GM21423 (cell line): ENCODE results near the gene CALCA.

Experiments used
- ATAC-seq: cut with Tn5 transposase; IDR thresholded peaks from one replicate; pipeline ENCODE4 v1.9.1; 2021; ENCODE audit warnings: mild to moderate bottlenecking, moderate library complexity; ENCODE audit not compliant: unreplicated experiment

CALCA gene

DNA sequence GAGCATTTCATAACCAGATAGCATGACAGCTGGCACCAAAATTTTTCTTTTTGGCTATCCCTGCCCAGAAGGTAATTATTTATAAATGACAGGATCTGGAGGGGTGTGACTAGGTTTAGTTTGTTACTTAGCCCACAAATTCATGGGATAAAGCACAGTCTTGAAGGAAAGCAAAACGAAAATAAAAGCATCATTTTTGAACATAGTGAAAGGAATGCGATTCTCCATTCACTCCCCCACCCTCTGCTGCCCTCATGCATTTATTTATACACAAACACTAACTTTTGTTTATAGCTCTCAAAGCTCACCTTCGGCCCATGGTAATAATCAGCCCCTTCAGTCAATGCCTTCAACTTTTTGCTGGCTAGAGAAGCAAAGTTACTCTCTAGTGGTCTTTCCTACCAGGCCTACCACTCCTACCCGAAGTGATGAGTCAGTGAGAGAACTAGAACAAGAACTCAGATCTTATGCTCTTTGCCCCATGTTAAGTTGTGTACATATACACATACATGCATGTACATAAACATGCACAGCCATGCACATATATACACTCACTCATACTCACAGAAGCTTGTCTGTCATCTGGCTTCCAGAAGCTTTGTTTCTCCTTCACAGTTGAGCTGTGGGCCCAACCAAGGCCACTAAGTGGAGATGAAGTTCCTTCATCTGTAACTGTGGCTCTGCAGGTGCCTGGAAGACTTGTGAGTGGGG, 22.6 kb downstream of the CALCA start:
- ATAC-seq = no peak

DNA sequence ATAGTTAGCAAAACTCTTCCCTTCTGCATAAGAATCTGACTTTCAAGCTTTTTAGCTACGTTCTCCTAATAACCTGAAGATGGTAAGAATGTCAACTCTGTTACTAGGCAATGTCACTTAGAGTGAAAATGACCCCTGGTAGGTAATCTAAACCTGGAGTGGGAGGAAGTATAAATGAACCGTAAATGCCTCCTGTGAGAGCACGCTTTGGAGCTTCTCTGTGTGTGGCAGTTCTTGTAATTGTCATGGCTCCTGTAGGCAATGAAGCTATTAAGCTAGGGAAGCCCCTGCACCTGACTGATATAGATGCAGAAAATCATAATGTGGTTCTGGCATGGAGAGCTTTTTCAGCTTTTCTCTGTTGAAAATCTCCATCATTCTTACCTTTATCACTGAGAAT, 29.4 kb downstream of the CALCA start:
- no peak for ATAC-seq

DNA sequence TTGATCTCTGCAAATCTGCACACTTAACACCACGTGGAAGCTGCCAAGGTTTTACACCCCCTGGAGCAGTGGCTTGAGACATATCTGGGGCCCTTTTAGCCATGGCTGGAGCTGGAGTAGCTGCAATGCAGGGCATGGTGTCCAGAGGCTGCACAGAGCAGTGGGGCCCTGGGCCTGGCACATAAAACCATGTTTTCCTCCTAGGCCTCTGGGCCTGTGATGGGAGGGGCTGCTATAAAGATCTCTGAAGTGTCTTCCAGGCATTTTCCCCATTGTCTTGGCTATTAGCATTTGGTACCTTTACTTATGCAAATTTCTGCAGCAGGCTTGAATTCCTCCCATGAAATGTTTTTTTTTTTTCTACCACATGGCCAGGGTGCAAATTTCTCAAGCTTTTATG, 33.2 kb downstream of the CALCA start:
- no peak for ATAC-seq

DNA sequence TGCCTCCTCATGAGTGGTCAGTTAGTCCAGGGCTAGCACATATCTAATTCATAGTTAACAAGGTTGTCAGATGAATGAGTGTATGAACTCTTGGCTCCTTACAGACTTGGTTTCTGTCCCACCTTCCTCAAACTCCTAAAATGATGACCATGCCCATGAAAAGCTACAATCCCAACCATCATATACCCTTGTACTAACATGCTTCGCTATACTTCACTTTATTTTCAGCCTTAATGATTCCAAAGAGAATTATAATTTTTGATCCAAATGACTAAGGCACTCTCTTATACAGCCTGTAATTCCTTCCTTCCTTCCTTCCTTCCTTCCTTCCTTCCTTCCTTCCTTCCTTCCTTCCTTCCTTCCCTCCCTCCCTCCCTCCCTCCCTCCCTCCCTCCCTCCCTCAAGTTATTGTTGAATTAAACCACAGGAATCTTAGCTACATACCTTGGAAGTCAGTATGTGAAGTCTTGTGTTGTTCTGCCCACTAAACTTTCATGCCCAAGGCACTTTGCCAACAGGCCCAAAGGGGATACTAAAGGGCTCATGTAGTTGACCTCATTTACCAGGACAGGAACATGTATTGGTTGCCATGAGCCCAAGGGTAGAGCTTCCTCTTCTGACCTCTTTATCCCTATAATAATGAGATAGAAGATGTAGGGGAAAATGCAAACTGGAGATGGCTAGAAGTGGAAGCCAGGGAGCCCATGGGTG, 37.4 kb downstream of the CALCA start:
- no peak for ATAC-seq

DNA sequence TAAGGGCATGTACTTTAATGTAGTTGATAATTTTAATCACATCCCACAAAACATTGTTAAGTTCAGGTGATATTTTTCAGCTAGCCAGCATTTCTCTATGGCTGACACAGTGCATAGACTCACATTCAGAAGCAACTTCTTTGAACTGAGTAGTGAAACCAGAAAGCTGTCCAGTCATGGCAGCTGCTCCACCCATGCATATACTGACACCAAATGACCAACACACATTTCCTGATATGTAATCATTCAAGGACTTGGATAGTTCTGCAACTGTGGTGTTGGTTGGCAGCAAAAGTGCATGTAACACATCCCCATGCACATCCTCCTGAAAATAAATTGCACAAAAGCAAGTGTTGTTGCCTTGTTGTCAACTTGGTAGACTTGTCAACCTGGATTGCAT, 39.7 kb downstream of the CALCA start:
- ATAC-seq = no peak

GRCh38 chr11:14930369-14930768, 41.8 kb downstream of the CALCA start:
- no peak for ATAC-seq

DNA sequence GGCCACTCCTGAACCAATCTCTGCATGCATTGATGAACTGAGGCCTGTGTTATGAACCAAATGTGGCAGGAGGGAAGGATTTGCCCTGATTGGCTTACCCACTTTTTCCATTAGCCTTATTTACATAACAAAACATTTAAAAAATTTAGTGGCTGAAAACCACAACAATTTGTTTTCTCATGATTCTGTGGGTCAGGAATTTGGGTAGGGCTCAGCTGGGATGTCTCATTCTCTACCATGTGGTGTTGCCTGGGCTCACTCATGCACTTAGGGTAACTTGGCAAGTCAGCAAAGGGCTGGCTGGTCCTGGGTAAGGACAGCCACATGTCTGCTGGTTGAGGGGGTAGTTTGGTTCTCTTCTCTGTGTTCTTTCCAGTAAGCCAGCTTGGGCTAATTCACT, 45.0 kb downstream of the CALCA start:
- ATAC-seq = no peak

DNA sequence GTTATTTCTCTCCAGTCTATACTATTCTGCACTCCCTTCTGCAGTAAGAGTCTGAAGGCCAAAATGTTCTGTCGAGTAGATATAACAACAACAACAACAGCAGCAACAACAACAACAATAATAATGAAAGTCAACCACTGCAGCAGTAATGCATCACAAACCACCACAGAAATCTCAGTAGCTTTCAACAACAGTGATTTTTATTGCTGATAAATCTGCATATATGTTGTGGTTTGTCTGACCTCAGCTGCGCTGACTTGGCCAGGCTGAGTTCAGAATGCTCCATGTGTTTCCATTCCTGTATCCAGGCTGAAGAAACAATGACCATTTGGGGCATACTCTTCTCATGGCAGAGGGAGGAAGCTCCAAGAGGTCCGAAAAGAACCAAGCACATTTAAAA, 47.8 kb downstream of the CALCA start:
- ATAC-seq = no peak
